Posterior cingulate gyrus (tissue), 11 donors: Measurements from ENCODE around the gene CLTC.
A peak's percentile ranks its signal among the peaks of the same experiment; 100 is the strongest.
"Not testable (repeated sequence)": the region's sequence is repeated elsewhere in the genome, so short reads cannot be mapped to it uniquely, and the experiment has no call there.

ENCODE experiments used
- DNase-seq, 10 donors: peaks; one replicate each; pipeline versions ENCODE4 v3.0.0 to v3.0.0-alpha.2; 2020 to 2021; ENCODE audit warnings: mixed read lengths in 3 of 10
- intact Hi-C: fragments of 100-400 bp; cut with DNase I; formaldehyde crosslinking; loops from one replicate; pipeline ENCODE4 v1.15.1; 2023

CLTC gene

DNA sequence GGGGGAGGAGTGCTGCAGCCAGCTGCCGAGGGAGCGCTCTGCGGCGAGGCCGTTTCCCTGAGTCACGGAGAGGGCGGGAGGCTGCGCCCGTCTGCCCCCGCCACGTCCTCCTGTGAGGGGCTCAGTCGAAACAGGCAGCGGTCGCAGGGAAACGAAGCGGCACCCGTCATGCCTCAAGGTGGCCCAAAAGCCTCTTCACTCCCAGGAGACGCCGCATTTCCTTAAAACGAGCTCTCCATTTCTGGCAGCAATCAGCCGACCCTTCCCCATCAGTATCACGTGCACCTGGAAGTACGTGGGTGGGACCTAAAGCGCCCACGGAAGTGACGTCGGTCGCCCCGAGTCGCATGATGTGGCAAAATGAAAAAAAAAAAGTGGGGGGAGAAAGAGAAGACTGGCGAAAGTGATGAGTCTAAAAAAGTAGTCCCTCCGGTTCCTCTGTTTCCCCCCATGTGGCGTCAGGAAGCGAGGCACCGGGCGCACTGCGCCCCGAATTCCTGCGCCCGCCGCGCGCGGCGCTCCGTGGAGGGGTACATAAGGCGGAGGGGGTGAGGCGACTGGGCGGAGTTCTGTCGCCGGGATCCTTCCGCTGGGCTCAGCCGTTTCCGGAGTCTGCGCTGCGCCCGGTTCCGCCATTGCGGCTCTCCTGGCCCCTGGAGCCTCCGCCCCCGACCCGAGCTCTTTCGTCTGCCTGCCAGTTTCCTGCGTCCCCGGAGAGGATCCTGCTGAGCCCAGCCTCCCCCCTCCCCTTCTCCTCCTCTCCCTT is at the start of gene CLTC:
Gene CLTC (plus strand): TSS at position 598 of the 766 bp plus-strand sequence. CDS start 237 bp downstream, outside the sequence.
- DNase-seq = peak; percentile 87 to 99 (median 92)
- intact Hi-C loops = loop anchor here (2.0 to 5.0 kb wide), 2 partner anchors 52 to 87 kb away; partner anchors contain the start of genes DHX40, PTRH2 and VMP1

DNA sequence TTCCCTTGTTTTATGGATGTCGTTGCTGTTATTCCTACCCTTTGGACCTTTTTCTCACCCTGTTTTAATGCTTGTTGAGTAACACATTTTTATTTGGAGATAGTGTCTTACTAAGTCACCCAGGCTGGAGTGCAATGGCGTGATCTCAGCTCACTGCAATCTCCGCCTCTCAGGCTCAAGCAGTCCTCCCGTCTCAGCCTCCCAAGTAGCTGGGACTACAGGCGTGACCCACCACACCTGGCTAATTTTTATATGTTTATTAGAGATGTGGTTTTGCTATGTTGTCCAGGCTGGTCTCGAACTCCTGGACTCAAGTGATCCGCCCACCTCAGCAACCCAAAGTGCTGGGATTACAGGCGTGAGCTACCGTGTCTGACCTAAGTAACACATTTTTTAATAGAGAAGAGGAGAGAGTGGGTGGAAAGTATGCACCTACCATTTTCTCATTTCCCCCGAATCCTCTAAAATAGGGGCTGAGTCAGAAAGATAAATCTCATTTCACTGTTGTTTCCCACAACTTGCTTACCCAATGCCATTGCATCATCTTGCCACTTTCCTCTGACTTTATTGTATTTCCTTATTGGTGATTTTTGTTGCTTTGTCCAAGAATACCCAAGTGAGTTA is 47.3 kb upstream of the CLTC start:
- DNase-seq = no peak

DNA sequence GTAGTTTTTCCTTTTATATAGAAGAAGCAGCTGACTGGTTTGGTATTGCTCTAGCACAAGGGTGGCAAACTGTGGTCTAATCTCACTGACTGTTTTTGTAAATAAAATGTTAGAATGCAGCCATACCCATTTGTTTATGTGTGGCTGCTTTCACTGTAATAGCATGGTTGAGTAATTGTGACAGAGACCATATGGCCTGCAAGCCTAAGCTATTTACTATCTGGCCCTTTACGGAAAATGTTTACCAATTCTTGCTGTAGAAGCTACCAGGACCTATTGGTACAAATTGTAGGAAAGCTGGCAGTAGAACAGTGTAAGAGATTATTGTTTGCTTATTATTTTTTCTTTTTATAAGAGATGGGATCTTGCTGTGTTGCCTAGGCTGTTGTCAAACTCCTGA is 35.5 kb upstream of the CLTC start:
- DNase-seq, intact Hi-C loops: not testable (repeated sequence)

More for the DNA sequence above, 47.3 kb upstream of the CLTC start:
- intact Hi-C loops = no loop called here

DNA sequence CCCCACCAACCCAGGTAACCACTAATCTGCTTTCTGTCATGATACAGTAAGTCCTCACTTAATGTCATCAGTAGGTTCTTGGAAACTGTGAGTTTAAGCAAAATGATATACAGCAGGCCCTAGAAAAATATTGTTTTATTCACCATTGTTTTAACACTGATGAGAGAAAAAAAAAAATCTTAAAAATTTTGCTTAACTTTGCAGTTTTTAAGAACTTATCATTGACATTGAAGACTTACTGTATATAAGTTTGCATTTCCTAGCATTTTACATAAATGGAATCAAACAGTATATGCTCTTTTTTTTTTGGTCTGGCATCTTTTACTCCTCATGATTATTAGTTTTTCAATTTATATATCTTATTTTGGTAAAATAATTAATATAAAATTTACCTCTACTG is 19.5 kb upstream of the CLTC start:
- no peak for DNase-seq
- intact Hi-C loops = no loop called here

DNA sequence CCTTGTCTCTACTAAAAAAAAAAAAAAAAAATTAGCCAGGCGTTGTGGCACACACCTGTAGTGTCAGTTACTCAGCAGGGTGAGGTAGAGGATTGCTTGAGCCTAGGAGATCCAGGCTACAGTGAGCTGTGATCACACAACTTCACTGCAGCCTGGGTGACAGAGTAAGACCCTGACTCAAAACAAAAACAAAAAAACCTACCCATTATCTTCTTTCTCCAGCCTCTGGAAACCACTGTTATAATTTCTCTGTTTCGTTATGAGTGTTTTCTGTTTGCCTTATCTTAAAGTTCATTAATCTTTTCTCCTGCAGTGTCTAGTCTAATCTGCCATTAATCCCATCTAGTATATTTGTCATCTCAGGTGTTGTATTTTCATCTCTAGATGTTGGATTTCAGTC is 18.6 kb upstream of the CLTC start:
- intact Hi-C loops = no loop called here
- no peak for DNase-seq

DNA sequence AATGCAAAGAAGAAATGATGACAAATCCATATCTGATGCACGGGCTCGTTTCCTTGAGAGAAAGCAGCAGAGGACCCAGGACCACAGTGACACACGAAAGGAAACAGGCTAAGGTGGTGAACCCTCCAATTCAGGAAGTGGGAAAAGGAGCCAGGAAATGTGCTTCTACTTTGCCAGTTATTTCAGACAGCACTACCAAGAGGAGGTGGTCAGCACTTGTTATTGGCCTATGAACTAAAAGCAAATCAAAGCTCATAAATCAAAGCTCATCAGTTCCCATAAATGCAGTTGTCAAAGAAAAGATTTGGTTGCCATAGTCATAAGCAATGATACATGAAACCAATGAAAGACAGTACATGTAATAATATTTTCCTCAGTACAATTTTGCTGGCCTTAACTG is 12.6 kb upstream of the CLTC start:
- intact Hi-C loops = no loop called here
- DNase-seq = no peak

DNA sequence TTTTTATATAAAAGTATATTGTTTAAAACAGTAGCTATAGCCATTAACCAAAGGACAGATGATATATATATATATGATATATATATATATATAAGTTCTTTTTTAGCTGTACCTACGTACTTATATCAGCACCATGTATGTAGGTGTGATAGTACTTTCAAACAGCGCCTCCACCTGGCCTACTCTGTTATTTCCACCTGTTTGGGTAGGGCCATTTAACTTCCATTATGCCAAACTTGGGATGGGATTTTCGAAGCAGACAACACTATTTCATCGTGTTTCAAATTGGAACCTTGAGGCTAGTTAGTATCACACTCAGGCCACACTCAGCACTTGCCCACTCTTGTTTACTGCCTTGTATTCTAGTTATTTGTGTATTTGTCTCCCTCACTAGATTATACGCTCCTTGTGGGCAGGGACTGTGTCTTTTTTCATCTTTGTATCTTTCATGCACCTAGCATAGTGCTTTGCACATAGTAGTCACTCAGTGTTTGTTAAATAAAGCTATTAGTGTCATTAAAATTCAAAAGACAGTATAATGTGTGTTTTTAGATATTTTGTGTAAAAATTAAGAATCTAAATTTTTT is 11.8 kb upstream of the CLTC start:
- no peak for DNase-seq
- intact Hi-C loops = no loop called here

DNA sequence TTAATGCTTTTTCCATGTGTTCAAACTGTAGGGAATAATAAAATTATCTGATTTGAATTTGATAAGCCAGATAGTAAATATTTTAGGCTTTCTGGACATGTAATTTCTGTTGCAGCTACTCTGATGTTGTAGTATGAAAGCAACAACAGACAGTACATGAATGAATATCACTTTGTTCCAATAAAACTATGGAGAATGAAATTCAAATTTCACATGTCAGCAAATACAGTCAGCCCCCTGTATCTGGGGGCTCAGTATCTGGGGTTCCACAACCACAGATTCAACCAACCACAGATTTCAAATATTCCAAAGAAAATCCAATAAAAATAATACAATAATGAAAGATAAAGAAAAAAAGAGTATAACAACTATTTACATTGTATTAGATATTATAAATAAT is 8.2 kb upstream of the CLTC start:
- no peak for DNase-seq
- intact Hi-C loops = no loop called here

DNA sequence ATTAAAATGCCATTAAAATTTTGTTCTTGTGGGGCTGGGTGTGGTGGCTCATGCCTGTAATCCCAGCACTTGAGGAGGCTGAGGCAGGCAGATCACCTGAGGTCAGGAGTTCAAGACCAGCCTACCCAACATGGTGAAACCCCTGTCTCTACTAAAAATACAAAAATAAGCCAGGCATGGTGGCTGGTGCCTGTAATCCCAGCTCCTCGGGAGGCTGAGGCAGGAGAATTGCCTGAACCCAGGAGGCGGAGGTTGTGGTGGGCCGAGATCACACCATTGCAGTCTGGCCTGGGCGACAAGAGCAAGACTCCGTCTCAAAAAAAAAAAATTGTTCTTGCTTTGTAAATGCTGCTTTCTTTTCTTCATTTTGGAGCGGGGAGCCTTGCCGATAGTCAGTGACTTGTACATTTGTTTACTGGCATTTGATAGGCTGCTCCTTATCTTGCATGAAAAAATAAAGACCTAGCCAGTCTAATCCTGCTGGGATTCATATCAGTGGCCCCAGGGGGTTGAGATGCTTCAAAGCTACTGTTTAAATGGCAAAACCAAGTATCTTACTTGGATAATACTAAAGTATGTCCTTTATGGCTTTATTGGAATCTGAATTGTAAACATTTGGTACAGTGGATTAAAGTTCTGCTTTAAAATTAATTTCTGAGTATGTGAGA is 3.3 kb upstream of the CLTC start:
- DNase-seq = no peak
- intact Hi-C loops = loop anchor here (5.0 kb wide), 1 partner anchor 49 kb away; the partner anchor contains the start of gene DHX40

DNA sequence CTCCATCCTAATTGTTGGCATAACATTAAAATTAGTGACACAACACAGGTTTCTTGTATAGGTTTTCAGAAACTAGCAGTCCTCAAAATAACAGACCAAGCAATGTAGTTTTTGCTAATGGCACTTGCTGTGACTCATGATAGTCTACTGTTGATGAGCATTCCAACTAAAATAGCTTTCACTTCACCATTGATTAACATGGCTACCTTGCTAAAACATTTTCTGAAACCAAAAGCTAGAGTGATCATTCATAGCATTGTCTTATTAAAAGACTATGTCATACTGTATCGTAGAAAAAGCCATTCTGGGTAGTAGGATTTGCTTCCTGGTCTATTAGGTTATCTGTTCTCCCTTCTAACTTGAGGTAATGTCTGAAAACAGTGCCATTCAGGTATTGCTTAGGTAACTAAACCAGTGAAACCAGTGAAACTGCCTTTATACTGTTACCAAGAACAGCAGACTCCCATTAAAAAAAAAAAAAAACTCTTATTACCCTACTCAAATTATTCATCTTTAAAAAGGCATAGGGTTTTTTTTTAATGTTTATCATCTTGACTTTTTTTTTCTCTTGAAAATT is 2.5 kb upstream of the CLTC start:
- no peak for DNase-seq
- intact Hi-C loops = loop anchor here (5.0 kb wide), 1 partner anchor 50 kb away; the partner anchor contains the start of gene DHX40

DNA sequence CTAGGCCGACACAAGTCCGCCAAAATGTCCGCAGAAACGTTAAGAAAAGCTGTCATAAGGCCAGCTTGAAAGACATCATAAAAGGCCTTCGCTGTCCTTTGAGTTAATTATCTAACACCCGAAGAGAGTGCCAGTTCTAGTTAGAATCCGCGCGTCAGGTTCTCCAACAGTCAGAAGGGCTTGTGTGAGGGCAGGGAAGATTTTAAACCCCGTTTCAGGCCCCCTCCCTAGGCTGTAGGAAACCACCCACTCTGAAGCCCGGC is 729 bp upstream of the CLTC start:
- intact Hi-C loops = loop anchor here (2.0 to 5.0 kb wide), 2 partner anchors 52 to 88 kb away; partner anchors contain the start of genes DHX40, PTRH2 and VMP1
- DNase-seq = no peak

DNA sequence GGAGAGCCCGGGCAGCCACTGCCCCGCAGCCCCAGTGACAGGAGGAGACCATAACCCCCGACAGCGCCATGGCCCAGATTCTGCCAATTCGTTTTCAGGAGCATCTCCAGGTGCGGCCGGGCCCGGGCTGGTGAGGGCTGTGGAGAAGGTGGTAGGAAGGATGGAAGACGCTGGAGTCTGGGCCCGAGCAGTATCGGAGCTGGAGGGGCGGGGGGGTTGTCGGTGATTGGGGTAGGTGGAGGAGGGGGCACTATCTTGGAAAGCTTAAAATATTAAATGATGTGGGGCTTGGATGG is 317 bp downstream of the CLTC start:
- DNase-seq = no peak
- intact Hi-C loops = no loop called here

DNA sequence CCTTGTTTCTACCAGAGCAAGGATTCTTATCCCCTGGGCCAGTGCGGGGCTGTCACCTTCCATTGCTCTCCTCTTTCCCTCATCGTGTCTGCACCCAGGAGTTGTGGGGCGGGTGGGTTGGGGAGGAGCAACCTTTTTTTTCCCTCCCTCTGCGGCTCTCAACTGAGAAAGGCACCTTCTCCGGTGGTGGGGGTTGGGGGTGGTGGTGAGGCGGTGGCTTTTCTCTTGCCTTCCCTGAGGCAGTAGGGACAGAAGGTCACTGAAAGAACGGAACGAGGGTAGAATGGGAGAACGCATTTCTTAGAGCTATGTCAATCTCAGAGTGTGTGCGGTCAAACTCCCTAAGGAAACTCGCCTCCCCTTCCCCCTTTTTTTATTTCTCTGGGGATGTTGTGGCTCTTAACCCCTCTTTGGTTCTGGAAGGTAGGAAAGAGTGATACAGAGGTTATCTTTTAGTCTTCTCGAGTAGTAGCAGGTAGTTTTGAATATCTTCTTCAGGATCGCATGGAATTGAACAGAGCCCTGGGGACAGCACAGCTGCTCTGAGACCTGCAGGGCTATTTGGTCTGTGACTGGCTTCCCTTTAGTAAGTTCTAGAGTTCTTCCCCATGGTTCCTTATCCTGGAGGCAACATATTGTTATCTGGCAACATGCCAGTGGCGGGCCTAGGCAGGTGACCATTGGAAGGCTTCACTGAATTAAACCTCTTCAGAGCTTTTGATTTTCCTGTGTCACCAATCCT is 994 bp downstream of the CLTC start:
- DNase-seq = peak in 7 of 10 donors; percentile 10 to 77 (median 13)
- intact Hi-C loops = no loop called here

DNA sequence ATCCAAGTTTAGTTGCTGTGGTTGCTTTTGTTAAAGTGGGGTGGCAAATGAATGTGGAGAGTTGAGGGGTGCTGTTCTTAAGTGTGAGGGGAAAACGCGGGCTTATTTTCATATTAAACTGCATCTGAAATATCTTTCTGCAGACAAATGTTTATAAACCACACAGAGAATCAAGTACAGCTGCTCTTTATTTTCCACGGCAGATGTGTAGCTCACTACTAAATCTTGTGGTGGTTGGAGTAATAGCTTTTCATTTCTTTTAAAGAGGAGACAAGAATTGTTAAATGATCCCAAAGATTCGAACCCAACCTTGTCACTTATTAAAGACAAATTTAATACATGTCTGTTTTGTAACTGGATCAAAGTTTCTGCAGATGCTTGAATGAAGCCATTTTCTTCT is 2.1 kb downstream of the CLTC start:
- DNase-seq = no peak
- intact Hi-C loops = no loop called here

DNA sequence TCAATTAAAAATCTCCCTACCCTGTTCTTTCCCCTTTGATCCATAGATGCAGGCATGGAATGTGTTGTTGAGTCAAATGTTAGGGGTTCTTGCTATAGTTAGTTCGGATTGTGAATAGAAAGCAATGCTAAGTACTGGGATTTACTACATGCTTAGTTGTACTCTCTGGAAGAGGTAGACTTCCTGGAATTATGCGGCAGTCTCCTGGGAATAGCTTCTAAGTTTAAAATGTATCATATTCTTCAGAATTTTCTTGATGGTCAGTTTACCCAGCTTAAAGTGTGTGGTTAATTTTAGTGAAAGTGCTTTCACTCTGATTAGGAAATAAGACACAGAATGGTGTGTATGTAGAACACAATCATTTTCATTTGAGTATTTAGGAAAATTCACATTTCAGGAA is 3.5 kb downstream of the CLTC start:
- intact Hi-C loops = no loop called here
- no peak for DNase-seq

DNA sequence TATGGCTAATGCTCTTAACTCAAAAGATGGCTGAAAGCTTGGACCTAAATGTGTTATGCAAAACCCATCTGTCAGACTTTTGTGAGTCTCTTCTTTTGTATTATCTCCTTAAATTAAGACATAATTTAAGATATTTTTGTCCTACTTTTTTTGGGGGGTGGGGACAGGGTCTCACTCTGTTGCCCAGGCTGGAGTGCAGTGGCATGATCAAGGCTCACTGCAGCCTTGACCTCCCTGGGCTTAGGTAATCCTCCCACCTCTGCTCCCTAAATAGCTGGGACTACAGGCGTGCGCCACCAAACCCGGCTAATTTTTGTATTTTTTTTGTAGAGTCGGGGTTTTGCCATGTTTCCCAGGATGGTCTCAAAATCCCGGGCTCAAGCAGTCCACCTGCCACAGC is 7.1 kb downstream of the CLTC start:
- DNase-seq = no peak
- intact Hi-C loops = no loop called here

DNA sequence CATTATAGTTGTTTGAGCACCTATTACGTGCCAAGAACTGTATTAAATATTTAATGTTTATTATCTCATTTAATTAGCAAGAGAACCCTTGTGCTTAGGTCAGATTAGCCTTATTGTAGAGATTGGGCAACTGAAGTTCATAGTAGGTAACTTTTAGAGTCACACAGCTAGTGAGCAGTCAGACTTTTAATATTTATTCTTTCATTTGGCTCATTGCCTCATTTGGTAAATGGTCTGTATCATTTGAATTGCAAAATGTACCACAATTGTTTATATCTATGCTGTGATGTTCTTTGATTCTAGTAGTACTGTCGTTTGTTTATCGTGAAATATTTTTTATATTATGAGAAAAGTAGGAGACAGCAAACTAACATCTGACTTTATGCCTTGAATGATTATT is 7.6 kb downstream of the CLTC start:
- intact Hi-C loops = no loop called here
- DNase-seq = no peak

DNA sequence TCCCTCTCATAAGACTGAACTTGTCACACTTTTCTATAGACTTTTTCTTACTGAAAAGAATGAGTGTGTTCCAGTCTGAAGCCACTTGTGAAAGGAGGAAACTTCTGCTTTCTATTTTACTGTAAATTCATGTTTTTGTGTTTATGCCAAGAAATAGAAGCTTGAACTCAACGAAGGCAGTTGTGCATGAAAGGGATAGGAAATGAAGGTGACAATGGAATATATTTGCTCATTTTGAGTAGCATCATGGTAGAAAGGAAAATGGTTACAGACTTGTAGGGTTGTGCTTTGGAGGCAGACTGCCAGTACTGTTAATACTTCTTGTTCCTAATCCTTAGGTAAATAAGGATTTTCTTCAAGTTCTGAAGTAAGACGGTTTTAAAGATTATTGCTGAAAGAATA is 8.1 kb downstream of the CLTC start:
- intact Hi-C loops = no loop called here
- no peak for DNase-seq

DNA sequence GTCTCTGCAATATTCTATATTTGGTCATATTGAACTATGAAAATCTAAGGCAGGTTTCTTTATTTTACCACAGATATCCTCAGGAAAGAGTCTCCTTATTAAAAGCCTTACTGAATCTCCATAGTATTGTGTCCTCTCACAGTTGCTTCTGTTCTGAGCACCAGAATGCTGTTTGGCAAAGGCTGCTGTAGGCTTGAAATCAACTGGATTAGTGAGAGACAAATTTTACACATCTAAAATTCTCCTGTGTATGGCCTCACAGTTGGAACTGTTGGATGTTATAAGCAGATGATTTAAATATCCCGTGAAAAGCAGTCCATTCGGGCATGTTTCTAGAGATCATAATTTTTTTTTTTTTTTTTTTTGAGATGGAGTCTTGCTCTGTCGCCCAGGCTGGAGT is 9.5 kb downstream of the CLTC start:
- intact Hi-C loops = no loop called here
- no peak for DNase-seq

DNA sequence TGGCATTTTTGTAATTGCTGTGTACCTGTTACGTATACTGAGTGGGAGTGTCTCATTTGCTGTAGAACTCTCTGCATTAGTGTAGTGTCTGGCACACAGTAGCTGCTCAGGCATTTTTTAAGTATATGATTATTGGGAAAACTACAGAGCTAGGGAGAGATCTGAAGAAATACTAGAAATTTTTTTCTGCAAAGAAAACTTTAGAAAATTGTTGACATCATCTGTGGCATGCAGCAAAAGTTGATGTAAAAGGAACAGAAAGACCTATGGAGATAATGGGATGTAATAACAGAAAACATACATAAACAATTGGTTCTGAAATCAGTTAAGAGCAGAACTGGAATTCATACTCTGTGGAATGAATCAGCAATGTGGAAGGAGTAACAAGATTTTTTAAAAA is 11.6 kb downstream of the CLTC start:
- intact Hi-C loops = no loop called here
- no peak for DNase-seq

DNA sequence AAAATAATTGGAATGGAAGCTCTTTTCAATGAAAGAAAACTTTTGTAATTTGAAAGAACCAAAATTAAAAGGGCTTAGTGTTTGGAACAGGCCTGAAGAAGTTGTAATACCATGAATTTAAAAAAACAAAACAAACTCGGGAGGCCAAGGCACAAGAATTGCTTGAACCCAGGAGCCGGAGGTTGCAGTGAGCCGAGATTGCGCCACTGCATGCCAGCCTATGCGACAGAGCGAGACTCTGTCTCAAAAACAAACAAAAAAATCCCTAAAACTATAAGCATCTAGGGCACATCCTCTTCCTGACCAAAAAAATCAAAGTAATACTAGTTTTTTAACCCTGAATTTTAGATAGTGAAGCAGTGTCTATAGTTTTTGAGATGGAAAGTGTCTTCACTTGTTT is 12.7 kb downstream of the CLTC start:
- intact Hi-C loops = no loop called here
- DNase-seq = no peak
